NCI-H2107 treated with DMSO at 0.1 percent for 48 hours (cell line): Measurements from ENCODE around the gene METTL21A.

Source experiments
- DNase-seq: peaks from one replicate; lab custom pipeline; 2025; ENCODE audit not compliant: unreplicated experiment; lab: John Stamatoyannopoulos, UW

METTL21A gene

DNA sequence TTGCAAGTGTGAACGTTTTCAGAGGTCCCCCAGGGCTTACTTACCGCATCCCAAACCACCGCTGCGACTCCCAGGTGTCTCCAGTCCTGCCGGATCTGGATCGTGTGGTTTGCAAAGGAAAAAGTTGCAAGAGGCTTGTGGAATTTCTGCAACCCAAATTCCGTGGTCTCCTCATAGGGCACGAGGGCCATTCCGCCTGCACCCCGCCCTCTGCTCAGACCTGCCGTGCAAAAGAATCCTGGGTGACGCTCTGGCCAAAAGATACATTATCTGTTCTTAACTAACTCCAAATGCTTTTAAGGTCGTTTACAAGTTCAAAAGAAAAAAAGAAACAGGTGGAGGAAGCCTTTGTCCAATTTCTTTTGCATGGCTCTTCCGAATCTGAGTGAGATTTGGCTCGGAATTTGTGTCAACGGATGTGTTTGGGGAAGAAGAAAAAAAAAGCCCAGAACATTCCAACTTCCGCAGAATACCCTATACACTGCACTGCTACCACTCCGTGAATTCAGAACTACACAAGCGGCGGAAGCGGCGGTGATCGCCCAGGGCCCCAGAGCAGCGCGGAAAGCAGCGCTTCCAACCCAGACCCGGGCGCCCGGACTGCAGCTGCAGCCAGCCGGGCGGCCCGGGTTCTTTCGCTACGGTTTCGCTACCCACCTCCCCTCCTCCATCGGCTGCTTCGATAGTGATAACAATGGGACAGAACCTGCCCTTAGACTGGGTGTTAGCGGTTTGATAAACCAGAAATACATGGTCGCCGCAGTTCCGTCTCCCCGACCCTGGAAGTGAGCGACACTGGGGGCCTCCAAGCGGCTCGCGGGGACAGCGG is 795 bp downstream of the METTL21A start:
- DNase-seq, result peak; percentile 30

GRCh38 chr2:207621501-207622039 is 3.6 kb downstream of the METTL21A start:
- DNase-seq, result no peak

GRCh38 chr2:207619764-207620203 is 5.4 kb downstream of the METTL21A start:
- DNase-seq, result no peak

- DNase-seq, result no peak
Measured at GRCh38 chr2:207617011-207617671, 8.1 kb downstream of the METTL21A start.

- no peak for DNase-seq
Measured at GRCh38 chr2:207616185-207616584, 9.0 kb downstream of the METTL21A start.

DNA sequence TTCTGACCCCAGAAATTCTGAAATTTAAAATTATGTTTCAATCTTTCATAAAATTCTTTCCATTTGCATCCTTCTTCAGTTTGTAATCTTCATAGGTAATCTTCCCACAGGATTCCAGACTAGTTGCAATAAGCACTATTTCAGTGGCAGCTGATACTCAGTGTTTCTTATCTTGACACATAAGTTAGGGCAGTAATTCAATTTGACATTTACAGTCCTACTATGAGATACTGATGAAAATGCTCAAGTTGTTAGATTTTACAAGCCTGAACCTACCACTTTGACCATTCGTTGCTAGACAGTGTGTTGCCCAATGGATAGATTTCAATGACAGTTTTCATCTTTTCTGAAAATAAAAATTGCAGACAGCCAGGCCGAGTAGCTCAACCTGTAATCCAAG is 10.4 kb downstream of the METTL21A start:
- no peak for DNase-seq

DNA sequence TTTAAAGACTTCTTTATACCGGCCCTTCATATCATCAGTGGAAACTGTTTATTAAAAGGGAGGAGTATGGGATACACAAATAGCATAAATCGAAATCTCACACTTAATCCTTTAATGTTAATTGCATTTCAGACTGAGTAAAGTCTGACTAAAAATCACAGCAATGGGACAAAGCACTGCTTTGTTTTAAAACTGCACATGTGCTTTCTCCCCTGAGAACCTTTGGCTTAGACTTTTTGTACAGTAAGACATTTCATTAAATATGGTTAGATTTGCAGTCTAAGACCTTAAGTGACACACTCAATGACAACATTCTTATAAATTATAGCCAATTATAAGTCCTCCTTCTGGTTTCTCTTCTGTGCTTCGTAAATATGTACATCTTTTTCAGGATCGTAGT is 12.5 kb downstream of the METTL21A start:
- no peak for DNase-seq

GRCh38 chr2:207606829-207607228 is 18.4 kb downstream of the METTL21A start:
- no peak for DNase-seq

DNA sequence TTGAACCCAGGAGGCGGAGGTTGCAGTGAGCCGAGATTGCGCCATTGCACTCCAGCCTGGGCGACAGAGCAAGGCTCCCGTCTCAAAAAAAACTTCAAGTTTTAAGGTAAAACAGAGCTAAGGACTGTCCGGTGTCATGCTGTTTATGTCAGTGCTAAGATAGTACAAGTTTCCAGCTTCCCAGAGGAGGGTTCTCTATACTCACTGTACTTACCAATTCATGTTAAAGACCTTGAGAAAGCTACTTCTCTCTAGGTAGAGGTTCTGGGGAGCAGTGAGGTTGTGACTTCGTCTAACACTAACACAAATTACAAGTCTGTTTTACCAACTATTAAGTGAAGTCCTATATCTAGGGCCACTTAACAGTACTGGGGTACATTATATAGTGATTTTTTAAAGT is 18.8 kb downstream of the METTL21A start:
- DNase-seq, result no peak

DNA sequence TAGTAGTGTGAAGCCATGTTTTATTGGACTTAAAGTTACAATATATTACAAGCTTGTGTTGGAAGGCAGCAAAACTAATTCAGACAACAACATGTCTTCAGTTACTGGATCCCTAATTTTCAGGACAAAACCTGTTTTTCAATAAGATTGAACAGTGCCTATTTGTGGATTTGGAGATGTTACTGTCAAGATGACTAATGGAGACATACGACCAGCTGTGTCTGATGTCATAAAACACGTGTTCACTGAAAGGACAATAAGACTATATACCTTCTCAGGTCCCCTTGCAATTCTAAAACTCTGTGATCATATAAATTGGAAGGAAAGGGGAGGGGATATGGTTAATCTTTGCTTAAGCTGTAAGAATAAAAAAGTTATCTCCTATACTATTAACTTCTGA is 21.7 kb downstream of the METTL21A start:
- DNase-seq, result no peak

DNA sequence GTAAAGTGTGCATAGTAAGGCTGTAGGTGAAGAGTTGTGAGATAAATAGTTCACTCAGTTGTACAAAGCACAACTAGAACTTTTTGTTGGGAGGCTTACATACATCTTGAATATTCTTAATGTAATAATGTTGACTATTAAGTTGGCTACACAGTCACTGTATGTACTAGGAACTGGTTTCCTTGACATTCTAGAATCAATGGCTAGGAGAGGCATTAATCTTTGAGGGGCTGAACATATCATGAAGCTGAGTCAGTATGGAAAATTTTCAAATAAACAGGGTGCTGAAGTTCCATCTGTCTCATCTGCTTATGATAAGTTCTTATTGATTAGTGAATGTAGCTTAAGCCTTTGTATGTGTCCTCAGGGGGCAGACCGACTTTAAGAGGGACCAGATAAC is 23.4 kb downstream of the METTL21A start:
- DNase-seq, result no peak

DNA sequence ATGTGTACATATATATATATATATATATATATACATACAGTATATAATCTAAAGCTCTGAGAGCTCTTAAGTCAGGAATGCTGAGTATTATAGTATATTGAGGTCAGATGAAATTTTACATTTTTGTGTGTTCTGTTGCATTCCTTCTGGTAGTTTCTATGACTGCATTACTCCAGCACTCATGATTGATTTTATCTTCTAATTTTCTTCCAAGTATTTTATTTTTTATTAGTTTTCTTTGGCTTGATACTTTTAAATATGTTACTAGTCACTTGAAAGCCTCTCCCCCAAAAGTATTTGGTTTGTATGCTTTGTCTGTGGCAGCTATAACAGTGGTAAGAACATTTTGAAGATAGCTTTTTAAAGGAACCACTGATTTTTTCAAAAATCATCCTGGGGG is 25.0 kb downstream of the METTL21A start:
- no peak for DNase-seq

DNA sequence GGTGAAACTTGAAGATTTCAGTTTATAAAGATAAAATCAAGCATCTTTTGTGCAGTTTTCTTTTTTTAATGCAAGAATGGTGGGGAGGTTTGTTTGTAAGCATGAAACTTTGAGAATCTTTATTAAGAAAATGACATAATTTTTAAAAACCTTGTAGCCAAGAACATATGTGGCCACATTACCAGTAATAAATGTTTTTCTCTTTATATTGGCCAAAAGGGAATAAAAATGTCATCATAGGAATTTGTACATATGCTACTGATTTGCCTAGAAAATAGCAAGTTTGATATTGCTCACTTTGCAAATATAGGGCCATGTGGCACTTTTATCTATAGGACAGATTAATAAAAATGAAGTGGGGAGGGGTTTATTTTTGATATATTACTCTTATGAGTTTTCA is 25.6 kb downstream of the METTL21A start:
- DNase-seq, result no peak

DNA sequence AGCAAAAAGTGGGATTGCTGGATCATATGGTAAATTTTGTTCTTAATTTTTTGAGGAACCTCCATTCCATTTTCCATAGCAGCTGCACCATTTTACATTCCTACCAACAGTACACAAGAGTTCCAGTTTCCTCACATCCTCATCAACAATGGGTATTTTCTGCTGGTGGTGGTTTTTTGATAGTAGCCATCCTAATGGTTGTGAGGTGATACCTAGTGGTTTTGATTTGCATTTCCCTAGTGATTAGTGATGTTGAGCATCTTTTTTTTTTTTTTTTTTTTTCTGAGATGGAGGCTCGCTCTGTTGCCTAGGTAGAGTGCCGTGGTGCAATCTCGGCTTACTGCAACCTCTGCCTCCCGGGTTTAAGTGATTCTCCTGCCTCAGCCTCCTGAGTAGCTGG is 30.5 kb downstream of the METTL21A start:
- DNase-seq, result no peak

DNA sequence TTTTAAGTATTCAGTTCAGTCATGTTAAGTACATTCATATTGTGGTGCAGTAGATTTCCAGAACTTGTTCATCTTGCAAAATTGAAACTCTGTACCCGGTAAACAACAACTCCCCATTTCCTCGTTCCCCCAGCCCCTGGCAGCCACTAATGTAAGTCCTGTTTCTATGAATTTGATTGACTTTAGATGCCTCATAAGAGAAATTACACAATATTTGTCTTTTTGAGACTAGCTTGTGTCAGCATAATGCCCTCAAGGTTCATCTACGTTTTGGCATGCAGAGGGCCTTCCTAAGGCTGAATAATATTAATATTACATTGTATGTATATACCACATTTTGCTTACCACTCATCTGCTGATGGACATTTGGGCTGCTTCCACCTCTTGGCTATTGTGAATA is 30.9 kb downstream of the METTL21A start:
- DNase-seq, result no peak

GRCh38 chr2:207593277-207593676 is 31.9 kb downstream of the METTL21A start:
- DNase-seq, result no peak

DNA sequence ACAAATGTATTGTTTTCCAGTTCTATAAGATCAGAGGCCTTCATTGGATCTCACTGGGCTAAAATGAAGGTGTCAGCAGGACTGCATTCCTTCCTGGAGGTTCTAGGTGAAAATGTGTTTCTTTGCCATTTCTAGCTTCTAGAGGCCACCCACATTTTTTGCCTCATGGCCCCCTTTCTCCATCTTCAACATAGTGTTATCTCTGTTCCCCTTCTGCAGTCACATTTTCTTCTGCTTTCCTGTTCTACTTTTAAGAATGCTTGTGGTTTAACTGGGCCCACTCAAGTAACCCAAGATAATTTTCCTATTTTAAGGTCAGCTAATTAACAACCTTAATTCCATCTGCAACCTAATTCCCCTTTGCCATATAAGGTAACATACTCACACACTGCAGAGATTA is 36.1 kb downstream of the METTL21A start:
- DNase-seq, result no peak

DNA sequence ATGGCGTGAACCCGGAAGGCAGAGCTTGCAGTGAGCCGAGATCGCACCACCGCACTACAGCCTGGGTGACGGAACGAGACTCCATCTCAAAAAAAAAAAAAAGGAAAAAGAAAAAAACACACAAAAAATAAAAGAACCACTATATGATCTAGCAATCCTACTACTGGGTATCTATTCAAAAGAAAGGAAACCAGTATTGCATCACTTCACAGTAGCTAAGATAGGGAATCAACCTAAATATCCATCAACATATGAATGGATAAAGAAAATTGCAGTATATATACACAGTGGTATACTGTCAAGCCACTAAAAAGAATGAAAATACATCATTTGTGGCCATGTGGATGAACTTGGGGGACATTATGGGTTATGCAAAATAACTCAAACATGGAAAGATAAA is 37.9 kb downstream of the METTL21A start:
- no peak for DNase-seq

GRCh38 chr2:207584952-207585351 is 40.2 kb downstream of the METTL21A start:
- DNase-seq, result no peak

GRCh38 chr2:207571370-207571769 is 53.8 kb downstream of the METTL21A start:
- no peak for DNase-seq

GRCh38 chr2:207567671-207568070 is 57.5 kb downstream of the METTL21A start:
- no peak for DNase-seq
